ENCODE data around the gene USP24.

DNA sequence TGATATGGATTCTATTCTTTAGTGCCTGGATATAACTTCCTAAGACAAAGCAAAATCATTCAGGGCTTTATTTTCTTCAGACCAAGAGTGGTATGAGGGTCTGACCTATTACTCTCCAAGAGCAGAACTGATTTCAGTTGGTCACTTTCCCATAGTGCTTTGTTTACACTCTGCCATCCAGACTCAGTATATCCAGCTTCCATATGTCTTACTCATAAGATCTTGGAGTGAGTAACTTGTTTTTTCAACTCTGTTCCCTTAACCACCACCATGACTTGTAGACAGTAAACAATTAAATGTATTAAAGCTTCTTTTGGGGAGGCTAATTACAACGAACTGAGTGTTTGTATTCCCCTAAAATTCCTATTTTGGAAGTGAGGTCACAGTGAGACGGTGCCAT, 83.4 kb downstream of the USP24 start:
- TF ChIP-seq, protein P1, sequence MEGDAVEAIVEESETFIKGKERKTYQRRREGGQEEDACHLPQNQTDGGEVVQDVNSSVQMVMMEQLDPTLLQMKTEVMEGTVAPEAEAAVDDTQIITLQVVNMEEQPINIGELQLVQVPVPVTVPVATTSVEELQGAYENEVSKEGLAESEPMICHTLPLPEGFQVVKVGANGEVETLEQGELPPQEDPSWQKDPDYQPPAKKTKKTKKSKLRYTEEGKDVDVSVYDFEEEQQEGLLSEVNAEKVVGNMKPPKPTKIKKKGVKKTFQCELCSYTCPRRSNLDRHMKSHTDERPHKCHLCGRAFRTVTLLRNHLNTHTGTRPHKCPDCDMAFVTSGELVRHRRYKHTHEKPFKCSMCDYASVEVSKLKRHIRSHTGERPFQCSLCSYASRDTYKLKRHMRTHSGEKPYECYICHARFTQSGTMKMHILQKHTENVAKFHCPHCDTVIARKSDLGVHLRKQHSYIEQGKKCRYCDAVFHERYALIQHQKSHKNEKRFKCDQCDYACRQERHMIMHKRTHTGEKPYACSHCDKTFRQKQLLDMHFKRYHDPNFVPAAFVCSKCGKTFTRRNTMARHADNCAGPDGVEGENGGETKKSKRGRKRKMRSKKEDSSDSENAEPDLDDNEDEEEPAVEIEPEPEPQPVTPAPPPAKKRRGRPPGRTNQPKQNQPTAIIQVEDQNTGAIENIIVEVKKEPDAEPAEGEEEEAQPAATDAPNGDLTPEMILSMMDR (IDR thresholded peaks at IDR 0.05; ENCODE audit: poor library complexity, severe bottlenecking): no peak
- TF ChIP-seq SMC3 (conservative IDR thresholded peaks at IDR 0.05; ENCODE audit: poor library complexity): no peak
- TF ChIP-seq EP300 (conservative IDR thresholded peaks at IDR 0.05; ENCODE audit: poor library complexity, severe bottlenecking): no peak

Data from neural cell (in vitro differentiated cells).